ENCODE data around the gene ACYP2.
"Not testable (repeated sequence)": the region's sequence is repeated elsewhere in the genome, so short reads cannot be mapped to it uniquely, and the experiment has no call there.

The ACYP2 gene

GRCh38 chr2:54275541-54275940 is 160.1 kb downstream of the ACYP2 start:
- no peak for DNase-seq

GRCh38 chr2:54279385-54279784 is 164.0 kb downstream of the ACYP2 start:
- DNase-seq: no peak

DNA sequence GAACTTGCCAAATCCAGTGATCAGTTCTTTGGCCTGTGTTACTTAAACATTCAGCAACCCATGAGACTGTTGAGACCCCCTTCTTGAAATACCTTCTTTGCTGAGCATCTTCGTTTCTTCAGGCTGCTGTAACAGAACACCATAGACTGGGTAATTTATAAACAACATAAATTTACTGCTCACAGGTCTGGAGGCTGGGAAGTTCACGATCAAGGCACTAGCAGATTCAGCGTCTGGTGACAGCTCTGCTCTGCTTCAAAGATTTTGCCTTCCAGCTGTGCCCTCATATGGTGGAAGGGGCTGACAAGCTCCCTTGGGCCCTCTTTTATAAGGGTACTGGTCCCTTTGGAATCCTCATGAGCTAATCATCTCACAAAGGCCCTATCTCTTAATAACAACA is 169.4 kb downstream of the ACYP2 start:
- DNase-seq: no peak

DNA sequence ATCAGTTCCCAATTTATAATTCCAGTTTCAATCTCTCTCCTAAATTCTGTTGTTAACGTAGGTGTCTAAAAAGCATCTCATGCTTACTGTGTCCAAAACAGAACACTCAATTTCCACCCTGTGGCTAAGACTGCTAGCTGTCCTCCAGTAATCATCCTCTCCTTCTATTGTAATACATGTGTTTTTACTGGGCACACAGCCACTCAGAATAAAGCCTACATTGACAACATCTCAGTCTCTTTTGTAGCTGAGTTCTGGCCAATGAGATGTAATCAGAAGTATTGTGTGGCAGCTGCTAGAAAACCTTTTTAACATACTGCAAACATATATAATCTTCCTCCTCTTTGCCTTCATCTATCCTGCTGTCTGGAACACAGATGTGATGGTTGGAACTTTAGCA is 170.0 kb downstream of the ACYP2 start:
- no peak for DNase-seq

- DNase-seq: no peak
Observed at GRCh38 chr2:54287532-54287931, 172.1 kb downstream of the ACYP2 start.

GRCh38 chr2:54289917-54290316 is 174.5 kb downstream of the ACYP2 start:
- no peak for DNase-seq

- DNase-seq: no peak
Observed at GRCh38 chr2:54290356-54291025, 175.1 kb downstream of the ACYP2 start.

GRCh38 chr2:54294665-54295064 is 179.2 kb downstream of the ACYP2 start:
- DNase-seq: not testable (repeated sequence)

DNA sequence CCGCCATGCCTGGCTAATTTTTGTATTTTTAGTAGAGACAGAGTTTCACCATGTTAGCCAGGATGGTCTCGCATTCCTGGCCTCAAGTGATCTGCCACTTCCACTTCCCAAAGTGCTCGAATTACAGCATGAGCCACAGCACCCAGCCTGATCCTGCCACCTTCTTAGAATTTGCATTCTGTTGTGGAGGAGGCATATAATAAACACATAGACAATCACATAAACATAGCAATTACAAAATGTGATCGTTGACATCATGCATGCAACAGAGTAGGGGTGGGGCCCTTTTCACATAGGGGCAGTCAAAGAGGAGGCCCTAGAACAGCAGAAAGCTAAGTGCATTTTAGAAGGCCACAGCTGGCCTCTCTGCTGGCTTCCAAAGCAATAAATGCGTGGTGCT is 180.5 kb downstream of the ACYP2 start:
- DNase-seq: no peak

- no peak for DNase-seq
Observed at GRCh38 chr2:54298514-54298913, 183.1 kb downstream of the ACYP2 start.

DNA sequence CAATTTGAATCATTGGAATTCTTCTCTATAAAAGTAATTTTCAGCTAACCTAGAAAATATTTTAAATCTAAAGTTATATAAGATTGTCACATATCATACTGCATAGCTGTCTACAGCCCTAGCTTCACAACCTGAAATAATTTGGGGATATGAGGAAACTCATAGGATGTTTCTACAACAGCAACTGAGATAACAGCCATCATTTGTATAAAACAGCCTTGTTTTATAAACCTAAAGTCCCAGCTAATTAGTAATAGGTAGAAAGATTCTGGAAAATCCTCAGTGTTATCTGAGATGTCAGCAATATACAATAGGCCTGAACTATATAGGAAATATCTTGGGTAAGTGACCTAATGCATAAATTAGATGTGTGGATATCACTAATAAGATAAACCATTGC is 188.2 kb downstream of the ACYP2 start:
- no peak for DNase-seq

- no peak for DNase-seq
Observed at GRCh38 chr2:54306556-54306955, 191.1 kb downstream of the ACYP2 start.

DNA sequence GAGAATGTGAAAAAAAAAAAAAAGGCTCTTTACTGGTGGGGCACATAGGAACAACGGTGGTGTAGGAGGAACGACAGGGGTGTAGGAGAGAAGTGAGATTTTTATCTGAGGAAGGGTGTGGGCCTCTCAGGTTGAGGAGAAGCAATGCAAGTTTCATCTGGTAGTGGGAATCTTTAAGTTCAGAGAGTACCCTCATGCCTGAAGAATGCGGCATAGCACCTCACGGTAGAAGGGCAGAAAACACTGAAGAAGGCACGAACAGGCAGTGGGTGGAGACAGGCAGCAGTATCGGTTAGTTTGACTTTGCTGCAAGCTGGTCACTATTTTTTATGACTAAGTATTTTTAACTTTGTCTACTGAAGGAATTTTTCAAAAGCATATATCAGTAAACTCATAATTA is 192.8 kb downstream of the ACYP2 start:
- DNase-seq: no peak

- no peak for DNase-seq
Observed at GRCh38 chr2:54308782-54309181, 193.4 kb downstream of the ACYP2 start.

DNA sequence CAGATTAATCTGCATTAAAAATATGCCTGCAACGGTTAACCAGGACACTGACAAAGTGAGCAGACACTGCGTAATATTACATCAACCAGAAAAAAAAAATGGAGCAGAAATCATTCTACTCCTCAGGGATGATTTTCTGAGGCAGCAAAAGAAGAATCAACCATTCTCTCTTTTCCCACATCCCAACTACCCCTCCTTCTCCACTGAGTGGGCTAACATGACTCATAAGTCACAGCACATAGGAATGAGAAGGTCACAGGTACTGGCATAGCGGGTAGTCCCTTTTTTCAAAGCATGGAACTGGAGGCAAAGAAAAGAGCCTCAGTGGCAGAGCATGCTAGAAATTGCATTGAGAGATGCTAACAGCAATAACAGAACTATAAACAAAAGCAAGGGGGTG is 194.9 kb downstream of the ACYP2 start:
- no peak for DNase-seq

- no peak for DNase-seq
Observed at GRCh38 chr2:54310961-54311360, 195.5 kb downstream of the ACYP2 start.

GRCh38 chr2:54313147-54313546 is 197.7 kb downstream of the ACYP2 start:
- no peak for DNase-seq

GRCh38 chr2:54317973-54318372 is 202.6 kb downstream of the ACYP2 start:
- no peak for DNase-seq

DNA sequence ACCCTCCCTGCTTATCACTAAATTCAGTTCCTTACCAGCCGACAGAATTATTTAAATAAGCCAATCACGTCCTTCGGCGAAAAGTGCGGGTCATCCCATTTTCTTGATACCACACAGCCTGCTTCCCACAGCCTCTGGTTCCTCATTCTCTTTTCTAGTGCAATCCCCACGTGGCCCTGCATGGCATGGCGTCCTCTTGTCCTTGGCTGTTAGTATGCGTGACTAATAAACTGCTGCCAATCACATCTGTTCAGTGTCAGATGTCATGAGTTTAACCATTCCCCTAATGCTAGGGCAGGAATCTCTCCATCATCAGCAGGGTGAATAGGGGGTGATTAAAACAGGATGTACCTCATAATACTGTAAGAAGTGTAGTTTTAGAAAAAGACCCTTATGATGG is 203.4 kb downstream of the ACYP2 start:
- DNase-seq: no peak

DNA sequence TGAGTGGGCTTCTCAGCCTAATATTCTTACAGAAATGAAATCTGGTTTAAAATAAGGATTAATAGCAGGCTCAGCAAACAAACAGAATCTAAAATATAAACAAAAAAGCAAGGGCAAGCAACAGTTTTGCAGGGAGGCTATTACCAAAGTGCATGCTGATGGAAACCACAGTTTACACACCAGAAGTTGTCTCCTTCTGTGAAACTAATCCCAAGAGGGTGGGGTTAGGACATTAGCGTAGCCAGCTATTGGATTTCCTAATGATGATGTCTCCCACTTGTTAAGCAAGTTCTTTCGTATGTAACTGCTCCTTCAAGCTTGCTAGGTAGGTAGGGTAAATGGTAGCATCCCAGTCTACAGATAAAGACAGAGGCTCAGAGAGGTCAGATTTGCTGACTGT is 205.6 kb downstream of the ACYP2 start:
- no peak for DNase-seq

DNA sequence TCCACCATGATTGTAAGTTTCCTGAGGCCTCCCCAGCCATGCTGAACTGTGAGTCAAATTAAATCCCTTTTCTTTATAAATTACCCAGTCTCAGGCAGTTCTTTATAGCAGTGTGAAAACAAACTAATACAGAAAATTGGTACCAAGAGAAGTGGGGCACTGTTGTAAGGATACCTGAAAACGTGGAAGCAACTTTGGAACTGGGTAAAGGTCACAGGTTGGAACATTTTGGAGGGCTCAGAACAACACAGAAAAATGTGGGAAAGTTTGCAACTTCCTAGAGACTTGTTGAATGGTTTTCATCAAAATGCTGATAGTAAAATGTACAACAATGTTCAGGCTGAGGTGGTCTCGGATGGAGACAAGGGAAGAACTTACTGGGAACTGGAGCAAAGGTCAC is 209.1 kb downstream of the ACYP2 start:
- not testable (repeated sequence) for DNase-seq

GRCh38 chr2:54325148-54325547 is 209.7 kb downstream of the ACYP2 start:
- DNase-seq: no peak

DNA sequence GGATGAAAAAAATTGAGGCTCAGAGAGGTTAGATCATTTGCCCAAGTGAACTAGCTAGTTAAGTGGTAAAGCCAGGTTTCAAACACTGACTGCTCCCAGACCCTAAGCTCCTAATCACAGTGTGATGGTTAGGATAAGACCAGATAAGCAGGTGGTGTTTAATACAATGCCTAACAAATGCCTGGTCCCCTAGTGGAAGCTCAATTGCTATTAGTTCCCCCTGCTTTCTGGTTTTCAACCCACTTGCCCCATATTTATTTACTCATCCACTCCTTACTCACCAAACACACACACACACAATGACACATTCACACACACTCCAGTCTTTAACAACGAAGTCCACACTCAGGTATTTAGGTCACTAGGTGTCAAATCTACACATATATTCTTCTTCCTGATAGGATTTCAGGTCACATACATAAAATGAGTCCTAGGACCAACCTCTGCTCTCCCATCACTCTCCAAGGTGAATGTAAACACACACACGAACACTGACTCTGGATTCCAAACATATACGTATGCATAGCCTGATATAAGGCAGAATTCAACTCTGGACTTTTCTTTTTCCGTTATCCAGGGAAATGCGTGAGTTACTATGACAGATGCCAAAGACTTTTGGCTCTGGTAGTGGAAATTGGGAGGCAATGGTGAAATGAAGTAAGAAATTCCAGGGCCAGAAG is 214.2 kb downstream of the ACYP2 start:
- no peak for DNase-seq

- DNase-seq: peak; percentile 89
Observed at GRCh38 chr2:54330162-54330925, 214.9 kb downstream of the ACYP2 start.

Measured in stimulated activated CD8-positive, alpha-beta memory T cell treated with anti-CD3 and anti-CD28 coated beads, Interleukin-4, amount 100 ng/mL, for 48 hours (primary cell).